OCI-LY3 (cell line): ENCODE data around the gene DNASE1L2.
"Not testable (repeated sequence)": the region's sequence is repeated elsewhere in the genome, so short reads cannot be mapped to it uniquely, and the experiment has no call there.

Experiments
- H2AFZ ChIP-seq: fragments of 200-600, 300-600 bp; shearing (Covaris generic); 2 replicates; pipeline ENCODE4 v1.6.0; 2014; ENCODE audit warnings: antibody characterized with exemption, low read depth, low read length
- H3K27ac ChIP-seq: fragments of 200-600, 300-600 bp; sonication (generic); 2 replicates; pipeline ENCODE4 v1.5.1; 2014; ENCODE audit warnings: mild to moderate bottlenecking, low read length, moderate library complexity, mixed read lengths
- H3K27me3 ChIP-seq: fragments of 200-600, 300-600 bp; sonication (generic); 2 replicates; pipeline ENCODE4 v1.6.1; 2014; ENCODE audit warnings: low read depth, low read length, mixed read lengths
- H3K36me3 ChIP-seq: fragments of 200-600, 300-600 bp; sonication (generic); replicated peaks from 2 replicates; pipeline ENCODE3; 2014; ENCODE audit warnings: low read depth, low read length, mixed read lengths
- H3K4me1 ChIP-seq: fragments of 300-600, 200-600 bp; sonication (generic); 2 replicates; pipeline ENCODE4 v1.6.1; 2014; ENCODE audit warnings: low read length, mixed read lengths
- H3K4me2 ChIP-seq: fragments of 200-600, 300-600 bp; sonication (generic); 2 replicates; pipeline ENCODE4 v1.6.1; 2014; ENCODE audit warnings: low read length, mixed read lengths
- H3K4me3 ChIP-seq: fragments of 300-600, 200-600 bp; sonication (generic); 2 replicates; pipeline ENCODE4 v1.5.1; 2014; ENCODE audit warnings: antibody characterized with exemption, mild to moderate bottlenecking, low read length, moderate library complexity
- H3K79me2 ChIP-seq: fragments of 300-600, 200-600 bp; shearing (Covaris generic); 2 replicates; pipeline ENCODE4 v1.6.1; 2014; ENCODE audit warnings: mild to moderate bottlenecking, low read length, mixed read lengths
- H3K9ac ChIP-seq: fragments of 300-600, 200-600 bp; shearing (Covaris generic); 2 replicates; pipeline ENCODE4 v1.6.0; 2014; ENCODE audit warnings: mild to moderate bottlenecking, low read length, moderate library complexity
- H3K9me3 ChIP-seq: fragments of 200-600, 300-600 bp; shearing (Covaris generic); 2 replicates; pipeline ENCODE4 v1.6.1; 2014; ENCODE audit warnings: low read length, mixed read lengths; ENCODE audit not compliant: insufficient read depth
- H4K20me1 ChIP-seq: fragments of 200-600, 300-600 bp; sonication (generic); 2 replicates; pipeline ENCODE4 v1.6.1; 2016; ENCODE audit warnings: low read length, mixed read lengths; ENCODE audit not compliant: insufficient read depth
- CTCF ChIP-seq: fragments of 200-600, 300-600 bp; sonication (generic); IDR thresholded peaks from 2 replicates; pipeline ENCODE4 v1.5.1; 2014; ENCODE audit warnings: antibody characterized with exemption, low read length, low read depth
- EZH2phosphoT487 ChIP-seq: fragments of 200-600 bp; shearing (Covaris generic); IDR thresholded peaks from 2 replicates; pipeline ENCODE4 v1.6.1; 2018; ENCODE audit warnings: antibody characterized with exemption, mixed run types, low read depth

Gene DNASE1L2

GRCh38 chr16:2256531-2257140 is 20.4 kb downstream of the DNASE1L2 start:
- H3K27me3 ChIP-seq, result no peaks in the 10 kb centered on the region
- no peak overlapping the region for H3K27ac ChIP-seq
- peaks cover 37% of the 10 kb centered on the region for H3K79me2 ChIP-seq
- peaks cover 31% of the 10 kb centered on the region for H4K20me1 ChIP-seq
- no peak overlapping the region for H2AFZ ChIP-seq
- H3K9ac ChIP-seq, result no peak overlapping the region
- H3K36me3 ChIP-seq, result peaks cover 51% of the 10 kb centered on the region
- H3K9me3 ChIP-seq, result no peaks in the 10 kb centered on the region
- TF ChIP-seq EZH2phosphoT487 (no peak), CTCF (no peak)
- H3K4me3 ChIP-seq, result no peak overlapping the region
- H3K4me2 ChIP-seq, result no peak overlapping the region
- H3K4me1 ChIP-seq, result peaks cover 25% of the 10 kb centered on the region

- TF ChIP-seq EZH2phosphoT487 (no peak), CTCF (no peak)
- Histone ChIP-seq H3K4me3 (no peak overlapping the region), H3K9me3 (no peaks in the 10 kb centered on the region), H3K36me3 (peaks cover 62% of the 10 kb centered on the region), H3K4me2 (no peak overlapping the region), H2AFZ (no peak overlapping the region), H3K9ac (no peak overlapping the region), H3K27ac (no peak overlapping the region), H3K27me3 (no peaks in the 10 kb centered on the region), H3K4me1 (peaks cover 14% of the 10 kb centered on the region), H4K20me1 (peaks cover 31% of the 10 kb centered on the region), H3K79me2 (peaks cover 47% of the 10 kb centered on the region)
Measured at GRCh38 chr16:2257726-2258125, 21.5 kb downstream of the DNASE1L2 start.

- Histone ChIP-seq H4K20me1 (peaks cover 35% of the 10 kb centered on the region), H3K79me2 (peaks cover 55% of the 10 kb centered on the region), H3K36me3 (peaks cover 68% of the 10 kb centered on the region)
- not testable (repeated sequence) for H3K27ac ChIP-seq, H3K27me3 ChIP-seq, H3K9me3 ChIP-seq, H3K9ac ChIP-seq, H3K4me3 ChIP-seq, H2AFZ ChIP-seq, H3K4me2 ChIP-seq, H3K4me1 ChIP-seq
Measured at GRCh38 chr16:2258530-2258929, 22.3 kb downstream of the DNASE1L2 start.

GRCh38 chr16:2260250-2260649 is 24.0 kb downstream of the DNASE1L2 start:
- Histone ChIP-seq H3K4me1 (no peaks in the 10 kb centered on the region), H3K9me3 (no peaks in the 10 kb centered on the region), H4K20me1 (peaks cover 42% of the 10 kb centered on the region), H3K79me2 (peaks cover 70% of the 10 kb centered on the region), H3K36me3 (peaks cover 69% of the 10 kb centered on the region), H2AFZ (no peak overlapping the region), H3K4me3 (no peak overlapping the region), H3K9ac (no peak overlapping the region), H3K27ac (no peak overlapping the region), H3K27me3 (no peaks in the 10 kb centered on the region), H3K4me2 (no peak overlapping the region)
- TF ChIP-seq CTCF (no peak), EZH2phosphoT487 (no peak)

- Histone ChIP-seq H3K36me3 (peaks cover 47% of the 10 kb centered on the region), H3K79me2 (peaks cover 78% of the 10 kb centered on the region), H3K4me1 (peaks cover 10% of the 10 kb centered on the region), H4K20me1 (peaks cover 46% of the 10 kb centered on the region)
- H3K27ac ChIP-seq, H3K9ac ChIP-seq, H3K9me3 ChIP-seq, H2AFZ ChIP-seq, H3K27me3 ChIP-seq, H3K4me3 ChIP-seq, H3K4me2 ChIP-seq: not testable (repeated sequence)
Measured at GRCh38 chr16:2263026-2263425, 26.8 kb downstream of the DNASE1L2 start.

- Histone ChIP-seq H3K4me3 (peak overlapping the region; percentile 87), H3K36me3 (peaks cover 27% of the 10 kb centered on the region), H3K4me2 (peak overlapping the region; percentile 82), H4K20me1 (peaks cover 46% of the 10 kb centered on the region), H3K9ac (peak overlapping the region; percentile 84), H3K79me2 (peaks cover 69% of the 10 kb centered on the region), H3K4me1 (peaks cover 17% of the 10 kb centered on the region)
- not testable (repeated sequence) for H2AFZ ChIP-seq, H3K27ac ChIP-seq, H3K27me3 ChIP-seq, H3K9me3 ChIP-seq
Measured at GRCh38 chr16:2266887-2267286, 30.6 kb downstream of the DNASE1L2 start.

- peak overlapping the region; percentile 98 for H2AFZ ChIP-seq
Measured at GRCh38 chr16:2267505-2267912, 31.3 kb downstream of the DNASE1L2 start.

More at GRCh38 chr16:2267505-2267912, 31.3 kb downstream of the DNASE1L2 start:
- H3K79me2 ChIP-seq, result peaks cover 62% of the 10 kb centered on the region
- peaks cover 20% of the 10 kb centered on the region for H3K36me3 ChIP-seq
- H3K9me3 ChIP-seq, H3K27me3 ChIP-seq: not testable (repeated sequence)
- H3K27ac ChIP-seq, result peak overlapping the region; percentile 86
- H3K4me3 ChIP-seq, result peak overlapping the region; percentile 87
- H3K4me2 ChIP-seq, result peak overlapping the region; percentile 82
- peaks cover 17% of the 10 kb centered on the region for H3K4me1 ChIP-seq
- peak overlapping the region; percentile 84 for H3K9ac ChIP-seq
- H4K20me1 ChIP-seq, result peaks cover 44% of the 10 kb centered on the region
